IPS DF 4.7 (cell line): ENCODE measurements around the gene SYNRG.

ENCODE experiments used
- DNase-seq: peaks from one replicate; pipeline ENCODE4 v3.0.0-alpha.2; 2013; ENCODE audit warnings: low spot score; ENCODE audit errors: extremely low read depth

SYNRG gene

GRCh38 chr17:37478187-37478586, 131.0 kb downstream of the SYNRG start:
- no peak for DNase-seq

- DNase-seq, result no peak
Observed at GRCh38 chr17:37476431-37477120, 132.6 kb downstream of the SYNRG start.

DNA sequence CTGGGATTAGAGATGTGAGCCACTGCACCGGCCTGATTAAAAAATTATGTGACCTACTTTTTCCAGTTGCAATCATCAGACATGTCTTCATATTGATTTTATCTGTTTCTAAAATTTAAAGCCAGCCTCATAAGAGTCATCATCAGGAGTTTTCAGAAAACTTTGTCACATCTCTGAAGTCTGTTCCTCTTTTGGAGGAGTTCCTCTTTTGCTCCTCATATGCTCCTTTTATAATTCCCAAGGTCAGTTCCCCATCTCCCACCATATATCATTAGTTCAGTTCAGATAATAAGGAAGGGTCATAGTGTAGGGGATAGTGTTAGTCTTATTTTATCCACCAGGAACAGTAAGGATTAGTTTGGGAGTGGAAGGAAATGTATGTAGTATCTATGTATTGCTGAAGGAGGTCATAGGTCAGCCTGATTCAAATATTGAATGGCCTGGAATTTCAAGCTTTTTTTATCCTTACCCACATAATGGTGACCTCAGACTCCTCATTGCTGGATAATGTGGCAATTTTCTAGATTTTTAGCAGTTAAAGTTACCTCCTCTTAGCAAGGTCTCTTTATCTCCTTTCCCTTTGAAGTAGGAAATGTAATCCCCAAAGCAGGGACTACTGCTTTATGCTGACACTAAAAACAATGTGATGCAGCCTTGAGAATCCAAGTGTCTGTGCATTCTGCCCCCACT, 133.3 kb downstream of the SYNRG start:
- DNase-seq, result no peak

- DNase-seq, result no peak
Observed at GRCh38 chr17:37470181-37470580, 139.0 kb downstream of the SYNRG start.

DNA sequence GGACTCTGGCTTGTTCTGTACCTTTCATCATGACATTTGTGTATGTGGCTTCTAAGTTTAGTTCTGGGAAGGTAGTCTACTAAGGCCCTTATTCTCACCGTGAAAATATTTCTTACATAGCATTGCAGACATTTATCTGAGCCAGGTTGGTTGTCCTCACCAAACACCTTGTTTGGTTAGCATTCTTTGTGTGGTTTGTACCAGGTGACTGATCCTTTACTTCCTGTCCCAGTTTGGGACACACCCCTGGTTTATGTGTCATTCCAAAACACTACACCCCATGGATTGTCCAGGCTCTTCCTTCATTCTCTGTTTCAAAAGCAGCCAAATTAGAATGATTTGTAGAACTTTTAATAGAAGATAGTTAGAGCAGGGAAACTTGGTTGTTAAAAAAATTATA, 142.7 kb downstream of the SYNRG start:
- DNase-seq, result no peak

GRCh38 chr17:37465069-37465616, 144.1 kb downstream of the SYNRG start:
- no peak for DNase-seq
